Activated CD4-positive, alpha-beta memory T cell treated with anti-CD3 and anti-CD28 coated beads, Interleukin-2, amount 10 ng/mL, durations not matched to agents 7 days and 5 days (primary cell): ENCODE results near the gene PGLYRP4. TPM values are rescaled to one million over a fixed set of nuclear protein-coding genes. Genes with fewer than 3 reads are reported as not detected.
"Not testable (repeated sequence)": the region's sequence is repeated elsewhere in the genome, so short reads cannot be mapped to it uniquely, and the experiment has no call there.

Source experiments
- CTCF ChIA-PET: fragments of 350-600 bp; sonication (Branson Sonifier 250); formaldehyde crosslinking; loops from one replicate; lab custom pipeline; 2021; ENCODE audit warnings: antibody characterized with exemption, inconsistent platforms; lab: Charles Lee
- POLR2A ChIA-PET: fragments of 350-600 bp; sonication (Branson Sonifier 250); formaldehyde crosslinking; loops from one replicate; lab custom pipeline; 2021; ENCODE audit warnings: antibody characterized with exemption; lab: Charles Lee
- DNase-seq: peaks from one replicate; pipeline ENCODE4 v3.0.0-alpha.2; 2020
- H3K27ac Mint-ChIP-seq: one replicate; pipeline ENCODE4 v1.8.0; 2021; ENCODE audit warnings: mild to moderate bottlenecking, mixed read lengths
- H3K27me3 Mint-ChIP-seq: one replicate; pipeline ENCODE4 v1.8.0; 2021; ENCODE audit warnings: mixed read lengths
- H3K36me3 Mint-ChIP-seq: one replicate; pipeline ENCODE4 v1.8.0; 2021; ENCODE audit warnings: low read depth, mixed read lengths
- H3K4me1 Mint-ChIP-seq: one replicate; pipeline ENCODE4 v1.8.0; 2021; ENCODE audit warnings: mixed read lengths
- H3K4me3 Mint-ChIP-seq: one replicate; pipeline ENCODE4 v1.8.0; 2021; ENCODE audit warnings: mild to moderate bottlenecking, mixed read lengths
- H3K9me3 Mint-ChIP-seq: one replicate; pipeline ENCODE4 v1.8.0; 2021; ENCODE audit warnings: mixed read lengths
- total RNA-seq, 2 experiments: library from RNA; stranded (reverse); gene quantifications; one replicate each; pipeline ENCODE4 v1.2.3, GENCODE V29; 2021

The PGLYRP4 gene
- total RNA-seq, 2 experiments from 2014 or later = not detected

- CTCF ChIA-PET = no interaction called here
- H3K4me1 Mint-ChIP-seq = peaks cover 20% of the 10 kb centered on the region
- no peak for DNase-seq
Observed at GRCh38 chr1:153347856-153348255, 785 bp downstream of the PGLYRP4 start.

GRCh38 chr1:153347049-153347448 lies 1.6 kb downstream of the PGLYRP4 start:
- Mint-ChIP-seq H3K4me1 (peaks cover 20% of the 10 kb centered on the region), H3K27me3 (peaks cover 32% of the 10 kb centered on the region)
- CTCF ChIA-PET, H3K27ac Mint-ChIP-seq, H3K4me3 Mint-ChIP-seq, H3K9me3 Mint-ChIP-seq, POLR2A ChIA-PET, DNase-seq, H3K36me3 Mint-ChIP-seq: not testable (repeated sequence)

More at GRCh38 chr1:153347856-153348255, 785 bp downstream of the PGLYRP4 start:
- Mint-ChIP-seq H3K36me3 (no peaks in the 10 kb centered on the region), H3K4me3 (no peak overlapping the region), H3K9me3 (no peaks in the 10 kb centered on the region), H3K27ac (no peak overlapping the region), H3K27me3 (peaks cover 30% of the 10 kb centered on the region)
- POLR2A ChIA-PET = no interaction called here

- H3K9me3 Mint-ChIP-seq = no peaks in the 10 kb centered on the region
- no peaks in the 10 kb centered on the region for H3K36me3 Mint-ChIP-seq
- peaks cover 20% of the 10 kb centered on the region for H3K4me1 Mint-ChIP-seq
- ChIA-PET CTCF (interaction anchor here (1.1 kb wide), 1 partner anchor 11 kb away, joined by 3 read pairs; no protein-coding TSS in a partner anchor), POLR2A (no interaction called here)
- H3K4me3 Mint-ChIP-seq = no peak overlapping the region
- H3K27ac Mint-ChIP-seq = no peak overlapping the region
- no peak for DNase-seq
- H3K27me3 Mint-ChIP-seq = peaks cover 32% of the 10 kb centered on the region
Observed at GRCh38 chr1:153346077-153346723, 2.4 kb downstream of the PGLYRP4 start.

- no peak for DNase-seq
Observed at GRCh38 chr1:153345187-153346076, 3.2 kb downstream of the PGLYRP4 start.

GRCh38 chr1:153344718-153345025 lies 4.0 kb downstream of the PGLYRP4 start:
- no peak for DNase-seq
- H3K27me3 Mint-ChIP-seq = peaks cover 28% of the 10 kb centered on the region

More at GRCh38 chr1:153345187-153346076, 3.2 kb downstream of the PGLYRP4 start:
- CTCF ChIA-PET = interaction anchor here (1.1 kb wide), 1 partner anchor 10 kb away, joined by 3 read pairs; no protein-coding TSS in a partner anchor
- Mint-ChIP-seq H3K36me3 (no peaks in the 10 kb centered on the region), H3K4me1 (peaks cover 22% of the 10 kb centered on the region), H3K27me3 (peaks cover 30% of the 10 kb centered on the region), H3K27ac (no peak overlapping the region), H3K4me3 (no peak overlapping the region), H3K9me3 (no peaks in the 10 kb centered on the region)
- POLR2A ChIA-PET = no interaction called here

GRCh38 chr1:153343811-153344717 lies 4.6 kb downstream of the PGLYRP4 start:
- no peak overlapping the region for H3K27ac Mint-ChIP-seq

More at GRCh38 chr1:153344718-153345025, 4.0 kb downstream of the PGLYRP4 start:
- H3K4me3 Mint-ChIP-seq = no peak overlapping the region
- H3K36me3 Mint-ChIP-seq = no peaks in the 10 kb centered on the region
- ChIA-PET POLR2A (no interaction called here), CTCF (interaction anchor here (4.0 kb wide), 1 partner anchor 8 kb away, joined by 18 read pairs; no protein-coding TSS in a partner anchor)
- peaks cover 28% of the 10 kb centered on the region for H3K4me1 Mint-ChIP-seq
- H3K9me3 Mint-ChIP-seq = no peaks in the 10 kb centered on the region
- H3K27ac Mint-ChIP-seq = no peak overlapping the region

GRCh38 chr1:153343040-153343681 lies 5.5 kb downstream of the PGLYRP4 start:
- DNase-seq = no peak
- H3K27me3 Mint-ChIP-seq = peaks cover 30% of the 10 kb centered on the region
- no peak overlapping the region for H3K4me3 Mint-ChIP-seq
- no peak overlapping the region for H3K27ac Mint-ChIP-seq
- ChIA-PET CTCF (interaction anchor here (4.0 kb wide), 1 partner anchor 10 kb away, joined by 18 read pairs; no protein-coding TSS in a partner anchor), POLR2A (no interaction called here)
- H3K36me3 Mint-ChIP-seq = no peaks in the 10 kb centered on the region
- peaks cover 29% of the 10 kb centered on the region for H3K4me1 Mint-ChIP-seq
- H3K9me3 Mint-ChIP-seq = no peaks in the 10 kb centered on the region

More at GRCh38 chr1:153343811-153344717, 4.6 kb downstream of the PGLYRP4 start:
- no peak overlapping the region for H3K4me3 Mint-ChIP-seq
- DNase-seq = no peak
- POLR2A ChIA-PET = no interaction called here
- peaks cover 29% of the 10 kb centered on the region for H3K4me1 Mint-ChIP-seq
- H3K27me3 Mint-ChIP-seq = peaks cover 26% of the 10 kb centered on the region
- no peaks in the 10 kb centered on the region for H3K9me3 Mint-ChIP-seq
- CTCF ChIA-PET = interaction anchor here (4.0 kb wide), 1 partner anchor 9 kb away, joined by 18 read pairs; no protein-coding TSS in a partner anchor
- H3K36me3 Mint-ChIP-seq = no peaks in the 10 kb centered on the region

GRCh38 chr1:153342178-153342577 lies 6.5 kb downstream of the PGLYRP4 start:
- ChIA-PET CTCF (interaction anchor here (4.0 kb wide), 1 partner anchor 11 kb away, joined by 18 read pairs; no protein-coding TSS in a partner anchor), POLR2A (no interaction called here)
- no peak for DNase-seq
- H3K36me3 Mint-ChIP-seq = no peaks in the 10 kb centered on the region
- peaks cover 29% of the 10 kb centered on the region for H3K4me1 Mint-ChIP-seq
- no peak overlapping the region for H3K4me3 Mint-ChIP-seq
- peaks cover 29% of the 10 kb centered on the region for H3K27me3 Mint-ChIP-seq
- H3K9me3 Mint-ChIP-seq = no peaks in the 10 kb centered on the region
- no peak overlapping the region for H3K27ac Mint-ChIP-seq

- ChIA-PET POLR2A (no interaction called here), CTCF (interaction anchor here (4.0 kb wide), 1 partner anchor 11 kb away, joined by 18 read pairs; no protein-coding TSS in a partner anchor)
- no peak overlapping the region for H3K27ac Mint-ChIP-seq
- H3K36me3 Mint-ChIP-seq = no peaks in the 10 kb centered on the region
- no peak overlapping the region for H3K4me3 Mint-ChIP-seq
- H3K9me3 Mint-ChIP-seq = no peaks in the 10 kb centered on the region
- H3K4me1 Mint-ChIP-seq = peaks cover 26% of the 10 kb centered on the region
- no peak for DNase-seq
- peaks cover 27% of the 10 kb centered on the region for H3K27me3 Mint-ChIP-seq
Observed at GRCh38 chr1:153341431-153341934, 7.2 kb downstream of the PGLYRP4 start.

- no peak overlapping the region for H3K4me3 Mint-ChIP-seq
- H3K27ac Mint-ChIP-seq = no peak overlapping the region
- ChIA-PET POLR2A (no interaction called here), CTCF (no interaction called here)
- H3K36me3 Mint-ChIP-seq = no peaks in the 10 kb centered on the region
- no peak for DNase-seq
- H3K27me3 Mint-ChIP-seq = peaks cover 18% of the 10 kb centered on the region
- H3K9me3 Mint-ChIP-seq = no peaks in the 10 kb centered on the region
- H3K4me1 Mint-ChIP-seq = peaks cover 17% of the 10 kb centered on the region
Observed at GRCh38 chr1:153340356-153340755, 8.3 kb downstream of the PGLYRP4 start.

GRCh38 chr1:153339802-153340201 lies 8.8 kb downstream of the PGLYRP4 start:
- peaks cover 16% of the 10 kb centered on the region for H3K4me1 Mint-ChIP-seq
- no peak overlapping the region for H3K27ac Mint-ChIP-seq
- no peak for DNase-seq
- ChIA-PET CTCF (no interaction called here), POLR2A (no interaction called here)
- no peak overlapping the region for H3K4me3 Mint-ChIP-seq
- no peaks in the 10 kb centered on the region for H3K9me3 Mint-ChIP-seq
- no peaks in the 10 kb centered on the region for H3K36me3 Mint-ChIP-seq
- H3K27me3 Mint-ChIP-seq = peaks cover 20% of the 10 kb centered on the region
